Nephron (organoid): ENCODE results near the gene U2SURP.

Experiments
- H3K27ac Mint-ChIP-seq, 3 experiments: 2 replicates each; pipeline ENCODE4 v1.8.0; 2020; ENCODE audit warnings: mixed read lengths in 3 of 3, mild to moderate bottlenecking in 2 of 3, moderate library complexity in 1 of 3
- H3K27me3 Mint-ChIP-seq: 2 replicates; pipeline ENCODE4 v1.8.0; 2021; ENCODE audit warnings: low read depth, mild to moderate bottlenecking, moderate library complexity, mixed read lengths
- H3K36me3 Mint-ChIP-seq: 2 replicates; pipeline ENCODE4 v1.8.0; 2020; ENCODE audit warnings: low read depth, mixed read lengths
- H3K4me1 Mint-ChIP-seq: 2 replicates; pipeline ENCODE4 v1.8.0; 2020; ENCODE audit warnings: mixed read lengths
- H3K4me3 Mint-ChIP-seq, 3 experiments: 2 replicates each; pipeline ENCODE4 v1.8.0; 2020; ENCODE audit warnings: mild to moderate bottlenecking in 3 of 3, mixed read lengths in 3 of 3, moderate library complexity in 2 of 3
- H3K9me3 Mint-ChIP-seq: 2 replicates; pipeline ENCODE4 v1.8.0; 2020; ENCODE audit warnings: mixed read lengths
- CTCF ChIP-seq, 3 experiments: fragments of 200-600 bp; sonication (generic); IDR thresholded peaks; one replicate each; pipeline ENCODE4 v1.5.0; 2021; ENCODE audit warnings: antibody characterized with exemption in 3 of 3; ENCODE audit not compliant: unreplicated experiment in 3 of 3

Gene U2SURP

GRCh38 chr3:143098032-143098764 lies 96.8 kb downstream of the U2SURP start:
- TF ChIP-seq CTCF (IDR thresholded peaks at IDR 0.05; ENCODE audit: unreplicated experiment in 3 of 3) = no peak
- no peaks in the 10 kb centered on the region for H3K36me3 Mint-ChIP-seq
- H3K27ac Mint-ChIP-seq = no peak overlapping the region
- H3K4me3 Mint-ChIP-seq = no peak overlapping the region
- peaks cover under 1% of the 10 kb centered on the region for H3K27me3 Mint-ChIP-seq
- peaks cover 2% of the 10 kb centered on the region for H3K9me3 Mint-ChIP-seq
- H3K4me1 Mint-ChIP-seq = peaks cover 18% of the 10 kb centered on the region

- Mint-ChIP-seq H3K4me1 (peaks cover 18% of the 10 kb centered on the region), H3K36me3 (no peaks in the 10 kb centered on the region), H3K9me3 (peaks cover 8% of the 10 kb centered on the region), H3K27me3 (peaks cover 4% of the 10 kb centered on the region), H3K27ac (peak overlapping the region; percentile 73 to 75 (median 74)), H3K4me3 (peak overlapping the region in 1 of 3 experiments; percentile 22)
- no peak for TF ChIP-seq CTCF (IDR thresholded peaks at IDR 0.05; ENCODE audit: unreplicated experiment in 3 of 3)
Measured at GRCh38 chr3:143099210-143099609, 97.8 kb downstream of the U2SURP start.

GRCh38 chr3:143099690-143100089 lies 98.3 kb downstream of the U2SURP start:
- Mint-ChIP-seq H3K27me3 (peaks cover 4% of the 10 kb centered on the region), H3K4me3 (no peak overlapping the region), H3K4me1 (peaks cover 18% of the 10 kb centered on the region), H3K36me3 (no peaks in the 10 kb centered on the region), H3K9me3 (peaks cover 13% of the 10 kb centered on the region), H3K27ac (peak overlapping the region; percentile 73 to 75 (median 74))
- TF ChIP-seq CTCF (IDR thresholded peaks at IDR 0.05; ENCODE audit: unreplicated experiment in 3 of 3) = no peak

- Mint-ChIP-seq H3K36me3 (peaks cover 4% of the 10 kb centered on the region), H3K27me3 (peaks cover 9% of the 10 kb centered on the region), H3K9me3 (peaks cover 19% of the 10 kb centered on the region), H3K27ac (peak overlapping the region; percentile 73 to 75 (median 74)), H3K4me3 (no peak overlapping the region), H3K4me1 (peaks cover 18% of the 10 kb centered on the region)
- TF ChIP-seq CTCF (IDR thresholded peaks at IDR 0.05; ENCODE audit: unreplicated experiment in 3 of 3) = no peak
Measured at GRCh38 chr3:143100451-143100850, 99.1 kb downstream of the U2SURP start.

GRCh38 chr3:143101792-143102381 lies 100.5 kb downstream of the U2SURP start:
- no peak overlapping the region for H3K27ac Mint-ChIP-seq
- H3K4me1 Mint-ChIP-seq = peaks cover 18% of the 10 kb centered on the region
- no peak overlapping the region for H3K4me3 Mint-ChIP-seq
- H3K27me3 Mint-ChIP-seq = peaks cover 9% of the 10 kb centered on the region
- TF ChIP-seq CTCF (IDR thresholded peaks at IDR 0.05; ENCODE audit: unreplicated experiment in 3 of 3) = no peak
- H3K9me3 Mint-ChIP-seq = peaks cover 29% of the 10 kb centered on the region
- peaks cover 11% of the 10 kb centered on the region for H3K36me3 Mint-ChIP-seq
